K562 (cell line): ENCODE results near the gene CREG1. TPM values are rescaled to one million over a fixed set of nuclear protein-coding genes. Genes with fewer than 3 reads are reported as not detected.

ENCODE experiments used
- ATAC-seq: fragments of 200-7000 bp; cut with Tn5 transposase; 3 replicates; pipeline ENCODE4 v1.9.1; 2020; ENCODE audit warnings: moderate library complexity
- BruUV-seq: library from RNA; stranded (reverse); fragments of 400-500 nt; replicated peaks from 2 replicates; lab custom pipeline; 2021; lab: Mats Ljungman, UMichigan
- CTCF ChIA-PET: fragments of 300-600 bp; formaldehyde crosslinking; extraction: SDS; loops from one replicate; lab custom pipeline; 2021; ENCODE audit warnings: low intra/inter-chr PET ratio; lab: Yijun Ruan, JAX
- POLR2A ChIA-PET: fragments of 300-600, 350-650 bp; sonication (Branson Sonifier 250); formaldehyde crosslinking; extraction: SDS; loops from one replicate; lab custom pipeline; 2021; ENCODE audit warnings: antibody characterized with exemption, inconsistent platforms; lab: Yijun Ruan, JAX
- DNase-seq, 4 experiments: peaks; one replicate each; pipeline versions ENCODE4 v3.0.0 to v3.0.0-alpha.2; 2011 to 2018; ENCODE audit warnings: low spot score in 3 of 4, mixed read lengths in 3 of 4; ENCODE audit errors: extremely low read depth in 1 of 4
- FAIRE-seq: peaks from 2 replicates; lab custom pipeline; 2011; peaks lifted over from hg19 to GRCh38; lab: Jason Lieb, UNC
- H2AFZ ChIP-seq: 2 replicates; pipeline ENCODE4 v1.6.0; 2011; ENCODE audit warnings: low read depth, low read length, control low read depth, inconsistent platforms
- H3K27ac ChIP-seq: fragments of 200-600 bp; 3 replicates; pipeline ENCODE4 v1.8.0; 2011; ENCODE audit warnings: low read depth, mild to moderate bottlenecking, control low read depth, inconsistent platforms, low read length, moderate library complexity, mixed read lengths; ENCODE audit errors: extremely low read depth
- H3K27me3 ChIP-seq, 2 experiments: fragments of 300-600 bp in 1 of 2; 2 replicates in 1 of 2; 3 replicates in 1 of 2; pipeline versions ENCODE4 v1.6.0 to v1.8.0; 2011; ENCODE audit warnings: inconsistent platforms in 2 of 2, low read length in 2 of 2, mild to moderate bottlenecking in 1 of 2, mixed read lengths in 1 of 2, moderate library complexity in 1 of 2; ENCODE audit not compliant: control insufficient read depth in 2 of 2, insufficient read depth in 2 of 2
- H3K36me3 ChIP-seq: fragments of 300-600 bp; 3 replicates; pipeline ENCODE4 v1.8.0; 2011; ENCODE audit warnings: mild to moderate bottlenecking, low read length, inconsistent platforms; ENCODE audit not compliant: control insufficient read depth, insufficient read depth
- H3K4me1 ChIP-seq, 2 experiments: fragments of 200-600 bp in 1 of 2; replicated peaks in 1 of 2; 2 replicates in 1 of 2; 3 replicates in 1 of 2; pipeline versions ENCODE4 v1.5.1 to v1.8.0; 2011; ENCODE audit warnings: inconsistent platforms in 2 of 2, low read length in 2 of 2, mild to moderate bottlenecking in 1 of 2, mixed read lengths in 1 of 2, moderate library complexity in 1 of 2; ENCODE audit not compliant: control insufficient read depth in 2 of 2, insufficient read depth in 2 of 2
- H3K4me2 ChIP-seq: 2 replicates; pipeline ENCODE4 v1.6.1; 2011; ENCODE audit warnings: low read length, control low read depth, inconsistent platforms, mixed read lengths; ENCODE audit not compliant: insufficient read depth
- H3K4me3 ChIP-seq: fragments of 200-600 bp; sonication (generic), shearing (Covaris generic); 2 replicates; pipeline ENCODE4 v1.5.1; 2016; ENCODE audit warnings: control low read depth, inconsistent platforms
- H3K79me2 ChIP-seq: fragments of 200-600 bp; 3 replicates; pipeline ENCODE4 v1.8.0; 2011; ENCODE audit warnings: low read length, inconsistent platforms; ENCODE audit not compliant: control insufficient read depth, insufficient read depth
- H3K9ac ChIP-seq, 2 experiments: 2 replicates each; pipeline versions ENCODE4 v1.6.0 to v1.6.1; 2011; ENCODE audit warnings: low read depth in 2 of 2, low read length in 2 of 2, control low read depth in 1 of 2, inconsistent platforms in 1 of 2, mild to moderate bottlenecking in 1 of 2, mixed read lengths in 1 of 2; ENCODE audit not compliant: insufficient read depth in 1 of 2
- H3K9me1 ChIP-seq: one replicate; pipeline ENCODE4 v1.6.0; 2011; ENCODE audit warnings: inconsistent platforms, mild to moderate bottlenecking, low read length, moderate library complexity; ENCODE audit not compliant: control insufficient read depth, insufficient read depth
- H3K9me3 ChIP-seq: replicated peaks from 2 replicates; pipeline ENCODE4 v1.5.1; 2011; ENCODE audit warnings: low read depth, low read length, inconsistent platforms; ENCODE audit not compliant: control insufficient read depth, insufficient read depth
- H4K20me1 ChIP-seq: replicated peaks from 2 replicates; pipeline ENCODE4 v1.6.1; 2011; ENCODE audit warnings: low read length, inconsistent platforms, mixed read lengths; ENCODE audit not compliant: control insufficient read depth, insufficient read depth
- ATF3 ChIP-seq, 2 experiments: fragments of 450-650 bp in 1 of 2; sonication (generic) in 1 of 2; formaldehyde crosslinking in 1 of 2; IDR thresholded peaks in 1 of 2; conservative IDR thresholded peaks in 1 of 2; 2 replicates each; pipeline versions ENCODE4 v1.6.1 to v1.8.1; 2016 to 2023; ENCODE audit warnings: mild to moderate bottlenecking in 2 of 2, moderate library complexity in 2 of 2, inconsistent platforms in 1 of 2, missing genetic modification reagents in 1 of 2
- BCL6 ChIP-seq: fragments of 250-450 bp; sonication (Bioruptor Pico); IDR thresholded peaks from 2 replicates; pipeline ENCODE4 v1.4.0; 2020
- JUND ChIP-seq, 2 experiments: IDR thresholded peaks; 2 replicates in 1 of 2; 3 replicates in 1 of 2; pipeline ENCODE4 v1.6.1; 2011; ENCODE audit warnings: borderline replicate concordance in 2 of 2, low read depth in 2 of 2, low read length in 2 of 2, improper control_type of control experiment in 1 of 2, missing biosample characterization in 1 of 2, missing genetic modification characterization in 1 of 2, missing genetic modification reagents in 1 of 2
- NR4A1 ChIP-seq, 2 experiments: fragments of 250-450 bp in 1 of 2; fragments of 450-650 bp in 1 of 2; sonication (Bioruptor Pico) in 1 of 2; IDR thresholded peaks; 2 replicates each; pipeline versions ENCODE4 v1.4.0 to v1.6.1; 2016 to 2020; ENCODE audit warnings: mild to moderate bottlenecking in 2 of 2, missing compliant biosample characterization in 1 of 2, missing genetic modification characterization in 1 of 2, moderate library complexity in 1 of 2
- POLR2H ChIP-seq: IDR thresholded peaks from 2 replicates; pipeline ENCODE4 v1.6.1; 2016; ENCODE audit warnings: missing genetic modification characterization, low read depth, mild to moderate bottlenecking, control low read depth, missing compliant biosample characterization, moderate library complexity
- THRB ChIP-seq: fragments of 450-650 bp; formaldehyde crosslinking; conservative IDR thresholded peaks from 2 replicates; pipeline ENCODE4 v1.4.0; 2022; ENCODE audit warnings: mild to moderate bottlenecking, missing genetic modification characterization
- WGBS: fragments of 100-300 bp; shearing (Covaris generic); methylation state at CpG from one replicate; pipeline ENCODE4 v1.1.6; 2016; ENCODE audit warnings: low coverage, mixed read lengths; ENCODE audit not compliant: insufficient coverage; ENCODE audit errors: missing lambda C conversion rate; 5-methylcytosine and 5-hydroxymethylcytosine counted together
- in situ Hi-C: fragments of 300-500 bp; cut with MboI; formaldehyde crosslinking; loops from 4 replicates; pipeline ENCODE4 v1.15.0; 2018; ENCODE audit warnings: inconsistent platforms, mixed read lengths
- intact Hi-C: fragments of 100-400 bp; cut with micrococcal nuclease; formaldehyde crosslinking; loops from 2 replicates; pipeline ENCODE4 v1.14.2; 2022
- polyA plus RNA-seq, 8 experiments: library from polyadenylated mRNA; depleted of rRNA in 4 of 8; stranded (reverse) in 5 of 8; unstranded in 3 of 8; fragments of >200 nt; fragmentation: Nextera tagmentation in 2 of 8; fragmentation: Illumina TruSeq in 1 of 8; extraction: Ambion mirVana in 2 of 8; extraction: Trizol in 1 of 8; gene quantifications; 2 replicates each; pipeline versions ENCODE4 v1.2.1 to v1.2.3, GENCODE V29; 2011 to 2014; ENCODE audit warnings: inconsistent platforms in 1 of 8, missing spikeins in 1 of 8
- total RNA-seq, 7 experiments: library from RNA; depleted of rRNA in 6 of 7; stranded (reverse); fragments of >200 nt in 6 of 7; fragmentation: Illumina TruSeq in 2 of 7; extraction: Trizol in 2 of 7; gene quantifications; 2 replicates each; pipeline versions ENCODE4 v1.2.1 to v1.2.3, GENCODE V29; 2011 to 2021; ENCODE audit warnings: low replicate concordance in 1 of 7

CREG1 gene
- total and polyA plus RNA-seq, 9 of the 15 experiments (the other 6 are each of a cell fraction or from before 2014, with no cell fraction given), result 45.7 to 272 (median 161) TPM

- Histone ChIP-seq H3K9me3 (no peaks in the 10 kb centered on the region), H3K4me2 (no peak overlapping the region), H3K9ac (no peak overlapping the region), H3K9me1 (no peaks in the 10 kb centered on the region), H4K20me1 (no peaks in the 10 kb centered on the region), H3K4me1 (peaks cover 16 to 19% of the 10 kb centered on the region in 2 experiments; a peak in 4 of 5 replicates), H2AFZ (no peak overlapping the region), H3K4me3 (no peak overlapping the region), H3K27me3 (no peaks in the 10 kb centered on the region), H3K36me3 (peaks cover 59% of the 10 kb centered on the region), H3K27ac (no peak overlapping the region), H3K79me2 (peaks cover under 1% of the 10 kb centered on the region; the same call in 2 of the 3 replicates)
- WGBS, result 22% methylated on average over 1 of the region's 1 CpG
- no peak for ATAC-seq
- FAIRE-seq, result no peak
- TF ChIP-seq NR4A1 (CRISPR knock-in tag; IDR thresholded peaks at IDR 0.05) (no peak), NR4A1 (tag; IDR thresholded peaks at IDR 0.05) (no peak), JUND (IDR thresholded peaks at IDR 0.05; ENCODE audit: borderline replicate concordance, low read depth, low read length) (no peak), JUND (tag; IDR thresholded peaks at IDR 0.05; ENCODE audit: borderline replicate concordance, low read depth, low read length) (no peak)
- in situ Hi-C loops, result no loop called here
- DNase-seq, result peak in 1 of 4 experiments; percentile 9
- intact Hi-C loops, result loop anchor here (2.0 kb wide), 1 partner anchor 15 kb away; no protein-coding TSS in a partner anchor
- BruUV-seq, result no TSS peak
- ChIA-PET POLR2A (interaction anchor here (0.7 to 6.1 kb wide), 8 partner anchors 10 to 426 kb away, joined by 3 to 71 read pairs (median 3); partner anchors contain the start of gene CREG1), CTCF (interaction anchor here (1.1 kb wide), 2 partner anchors 140 to 481 kb away, joined by 3 to 4 read pairs; no protein-coding TSS in a partner anchor)
Measured at GRCh38 chr1:167541610-167542009, 12.0 kb downstream of the CREG1 start.

GRCh38 chr1:167541003-167541402 lies 12.6 kb downstream of the CREG1 start:
- in situ Hi-C loops (no loop called here), intact Hi-C loops (loop anchor here (2.0 kb wide), 1 partner anchor 16 kb away; no protein-coding TSS in a partner anchor)
- no peak for FAIRE-seq
- peaks cover 16 to 19% of the 10 kb centered on the region in 2 experiments; a peak in 4 of 5 replicates for H3K4me1 ChIP-seq
- H3K79me2 ChIP-seq, result no peaks in the 10 kb centered on the region
- peaks cover 53% of the 10 kb centered on the region for H3K36me3 ChIP-seq
- H3K27ac ChIP-seq, result no peak overlapping the region
- ATAC-seq, result no peak
- peak in 1 of 4 experiments; percentile 5 for DNase-seq
- no peak overlapping the region for H3K9ac ChIP-seq
- H3K9me3 ChIP-seq, result no peaks in the 10 kb centered on the region
- H3K4me3 ChIP-seq, result no peak overlapping the region
- ChIA-PET POLR2A (interaction anchor here (0.6 to 6.1 kb wide), 12 partner anchors 11 to 425 kb away, joined by 3 to 71 read pairs (median 3); partner anchors contain the start of gene CREG1), CTCF (interaction anchor here (1.1 to 1.2 kb wide), 2 partner anchors 147 to 480 kb away, joined by 4 read pairs; no protein-coding TSS in a partner anchor)
- no peaks in the 10 kb centered on the region for H3K9me1 ChIP-seq
- H2AFZ ChIP-seq, result no peak overlapping the region
- H4K20me1 ChIP-seq, result no peaks in the 10 kb centered on the region
- no peak overlapping the region for H3K4me2 ChIP-seq
- H3K27me3 ChIP-seq, result no peaks in the 10 kb centered on the region
- BruUV-seq, result no TSS peak
- TF ChIP-seq ATF3 (IDR thresholded peaks at IDR 0.05) (peak; percentile 66), ATF3 (CRISPR knock-in tag; conservative IDR thresholded peaks at IDR 0.05) (no peak), THRB (no peak), BCL6 (CRISPR knock-in tag) (no peak), POLR2H (peak; percentile 36; the same call in 1 of the 2 replicates)
